ENCODE data around the gene C12orf76. TPM values are rescaled to one million over a fixed set of nuclear protein-coding genes. Genes with fewer than 3 reads are reported as not detected.
"Not testable (repeated sequence)": the region's sequence is repeated elsewhere in the genome, so short reads cannot be mapped to it uniquely, and the experiment has no call there.

The C12orf76 gene, protein sequence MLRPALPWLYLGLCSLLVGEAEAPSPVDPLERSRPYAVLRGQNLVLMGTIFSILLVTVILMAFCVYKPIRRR
- 21.7 to 22.2 TPM (median 21.8 TPM) in 3 replicates for total RNA-seq

DNA sequence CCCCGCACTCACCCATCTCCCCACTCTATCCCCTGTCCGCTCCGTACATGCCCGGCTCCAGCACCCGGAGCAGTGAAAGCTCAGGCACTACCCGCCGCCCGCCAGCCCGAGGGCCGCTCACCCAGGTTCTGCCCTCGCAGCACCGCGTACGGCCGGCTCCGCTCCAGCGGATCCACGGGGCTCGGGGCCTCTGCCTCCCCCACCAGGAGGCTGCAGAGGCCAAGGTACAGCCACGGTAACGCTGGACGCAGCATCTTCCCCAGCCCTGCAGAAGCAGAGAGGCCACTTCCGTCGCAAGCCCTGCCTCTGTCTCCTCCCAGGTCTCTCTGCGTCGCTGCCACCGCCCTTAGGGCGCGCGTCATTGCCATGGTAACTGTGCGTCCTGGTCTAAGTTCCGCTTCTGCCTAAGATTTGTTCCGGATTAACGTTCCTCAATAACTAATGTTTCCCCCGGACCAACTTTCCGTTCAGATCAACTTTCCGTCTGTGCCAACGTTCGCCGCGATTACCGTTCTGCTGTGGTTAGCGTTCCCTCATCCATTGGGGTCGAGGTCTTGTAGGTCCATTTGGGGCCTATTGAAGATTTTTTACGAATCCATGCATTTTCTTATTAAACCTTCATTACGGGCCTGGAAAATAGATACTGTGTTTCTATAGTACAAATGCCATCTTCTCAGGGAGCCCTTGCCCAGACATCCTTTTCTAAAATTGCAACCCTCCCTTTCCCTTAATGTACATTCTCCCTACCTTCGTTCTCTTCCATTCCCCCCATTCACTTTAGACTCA, at the start of gene C12orf76:
TSS of gene C12orf76 (minus strand) at position 281 of the 786 bp plus-strand sequence. CDS start at position 254, 27 bp downstream.
- Mint-ChIP-seq H3K27me3 (ENCODE audit: low read depth) (no peaks in the 10 kb centered on the region), H3K9me3 (no peaks in the 10 kb centered on the region)

DNA sequence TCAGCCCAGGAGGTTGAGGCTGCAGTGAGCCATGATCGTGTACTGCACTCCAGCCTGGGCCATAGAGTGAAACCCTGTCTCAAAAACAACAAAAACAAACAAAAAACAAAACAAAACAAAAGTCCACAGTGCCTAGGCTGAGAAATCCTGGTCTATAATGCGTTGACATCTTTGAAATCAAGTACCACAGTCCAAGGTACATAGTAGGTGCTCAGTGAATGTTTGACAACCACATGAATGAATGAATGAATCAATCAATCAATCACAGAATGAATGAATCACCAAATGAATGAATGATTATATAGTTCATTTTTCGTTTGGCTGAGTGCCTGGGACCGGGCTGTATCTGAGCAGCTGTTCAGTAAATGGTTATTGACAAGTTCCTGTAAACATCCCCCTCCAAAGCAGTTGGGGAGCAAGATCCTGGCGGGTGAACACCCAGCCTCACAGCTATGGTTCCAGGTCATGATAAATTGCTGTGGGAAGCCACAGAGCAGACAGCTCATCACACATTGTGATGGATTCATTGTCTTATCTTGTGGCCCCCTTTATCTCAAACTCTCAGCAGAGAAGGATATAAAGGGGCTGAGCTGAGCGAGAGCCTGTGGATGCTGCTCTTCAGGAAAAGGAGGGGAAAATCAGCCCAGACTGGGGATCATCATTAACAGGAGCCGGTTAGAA, 45.4 kb upstream of the C12orf76 start:
- no peaks in the 10 kb centered on the region for H3K36me3 Mint-ChIP-seq
- TF ChIP-seq, protein P1, sequence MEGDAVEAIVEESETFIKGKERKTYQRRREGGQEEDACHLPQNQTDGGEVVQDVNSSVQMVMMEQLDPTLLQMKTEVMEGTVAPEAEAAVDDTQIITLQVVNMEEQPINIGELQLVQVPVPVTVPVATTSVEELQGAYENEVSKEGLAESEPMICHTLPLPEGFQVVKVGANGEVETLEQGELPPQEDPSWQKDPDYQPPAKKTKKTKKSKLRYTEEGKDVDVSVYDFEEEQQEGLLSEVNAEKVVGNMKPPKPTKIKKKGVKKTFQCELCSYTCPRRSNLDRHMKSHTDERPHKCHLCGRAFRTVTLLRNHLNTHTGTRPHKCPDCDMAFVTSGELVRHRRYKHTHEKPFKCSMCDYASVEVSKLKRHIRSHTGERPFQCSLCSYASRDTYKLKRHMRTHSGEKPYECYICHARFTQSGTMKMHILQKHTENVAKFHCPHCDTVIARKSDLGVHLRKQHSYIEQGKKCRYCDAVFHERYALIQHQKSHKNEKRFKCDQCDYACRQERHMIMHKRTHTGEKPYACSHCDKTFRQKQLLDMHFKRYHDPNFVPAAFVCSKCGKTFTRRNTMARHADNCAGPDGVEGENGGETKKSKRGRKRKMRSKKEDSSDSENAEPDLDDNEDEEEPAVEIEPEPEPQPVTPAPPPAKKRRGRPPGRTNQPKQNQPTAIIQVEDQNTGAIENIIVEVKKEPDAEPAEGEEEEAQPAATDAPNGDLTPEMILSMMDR (IDR thresholded peaks at IDR 0.05; ENCODE audit: unreplicated experiment) = no peak
- no peak overlapping the region for H3K4me3 Mint-ChIP-seq
- no peaks in the 10 kb centered on the region for H3K9me3 Mint-ChIP-seq
- no peak overlapping the region for H3K27ac Mint-ChIP-seq
- no peak for DNase-seq (ENCODE audit: low spot score in 2 of 2, unreplicated experiment in 2 of 2)
- no peaks in the 10 kb centered on the region for H3K4me1 Mint-ChIP-seq
- peaks cover 34% of the 10 kb centered on the region for H3K27me3 Mint-ChIP-seq (ENCODE audit: low read depth)

More for the DNA sequence above, at the start of gene C12orf76:
- peak; percentile 73 to 82 for DNase-seq (ENCODE audit: low spot score in 2 of 2, unreplicated experiment in 2 of 2)
- peaks cover 18% of the 10 kb centered on the region for H3K4me1 Mint-ChIP-seq
- H3K4me3 Mint-ChIP-seq = peak within 1 kb of the TSS; percentile 80
- H3K27ac Mint-ChIP-seq = peak within 1 kb of the TSS; percentile 90
- TF ChIP-seq, protein P1 (IDR thresholded peaks at IDR 0.05; ENCODE audit: unreplicated experiment) = no peak
- H3K36me3 Mint-ChIP-seq = no peaks in the 10 kb centered on the region

DNA sequence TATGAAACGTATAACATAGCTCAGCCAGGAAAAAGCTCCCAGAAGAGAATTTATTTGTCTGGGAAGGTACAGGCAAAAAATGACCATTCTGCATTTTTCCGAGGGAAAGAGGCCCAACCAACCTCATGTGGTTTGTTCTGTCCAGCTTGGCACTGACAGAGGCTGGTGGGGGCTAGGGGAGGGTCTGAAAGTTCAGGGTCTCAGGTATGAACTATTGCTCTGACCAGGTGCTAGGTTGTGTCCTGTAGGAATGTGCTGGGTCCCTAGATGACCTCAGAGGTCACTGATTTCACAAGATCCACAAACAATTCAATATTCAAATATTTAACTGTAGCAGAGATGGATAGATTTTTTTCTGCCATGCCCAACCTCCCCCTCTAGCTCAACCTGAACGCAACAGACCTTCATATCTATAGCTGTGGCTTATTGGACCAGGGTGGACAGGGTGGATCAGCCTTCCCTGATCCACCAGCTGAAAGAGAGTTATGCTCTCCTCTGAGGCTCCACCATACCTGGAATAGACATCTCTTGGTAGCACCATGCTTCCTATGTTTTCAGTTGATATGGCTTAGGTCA, 42.9 kb upstream of the C12orf76 start:
- no peaks in the 10 kb centered on the region for H3K9me3 Mint-ChIP-seq
- H3K36me3 Mint-ChIP-seq = no peaks in the 10 kb centered on the region
- TF ChIP-seq, protein P1 (IDR thresholded peaks at IDR 0.05; ENCODE audit: unreplicated experiment) = no peak
- H3K27ac Mint-ChIP-seq = no peak overlapping the region
- H3K4me1 Mint-ChIP-seq = no peaks in the 10 kb centered on the region
- no peak for DNase-seq (ENCODE audit: low spot score in 2 of 2, unreplicated experiment in 2 of 2)
- peaks cover 40% of the 10 kb centered on the region for H3K27me3 Mint-ChIP-seq (ENCODE audit: low read depth)
- no peak overlapping the region for H3K4me3 Mint-ChIP-seq

DNA sequence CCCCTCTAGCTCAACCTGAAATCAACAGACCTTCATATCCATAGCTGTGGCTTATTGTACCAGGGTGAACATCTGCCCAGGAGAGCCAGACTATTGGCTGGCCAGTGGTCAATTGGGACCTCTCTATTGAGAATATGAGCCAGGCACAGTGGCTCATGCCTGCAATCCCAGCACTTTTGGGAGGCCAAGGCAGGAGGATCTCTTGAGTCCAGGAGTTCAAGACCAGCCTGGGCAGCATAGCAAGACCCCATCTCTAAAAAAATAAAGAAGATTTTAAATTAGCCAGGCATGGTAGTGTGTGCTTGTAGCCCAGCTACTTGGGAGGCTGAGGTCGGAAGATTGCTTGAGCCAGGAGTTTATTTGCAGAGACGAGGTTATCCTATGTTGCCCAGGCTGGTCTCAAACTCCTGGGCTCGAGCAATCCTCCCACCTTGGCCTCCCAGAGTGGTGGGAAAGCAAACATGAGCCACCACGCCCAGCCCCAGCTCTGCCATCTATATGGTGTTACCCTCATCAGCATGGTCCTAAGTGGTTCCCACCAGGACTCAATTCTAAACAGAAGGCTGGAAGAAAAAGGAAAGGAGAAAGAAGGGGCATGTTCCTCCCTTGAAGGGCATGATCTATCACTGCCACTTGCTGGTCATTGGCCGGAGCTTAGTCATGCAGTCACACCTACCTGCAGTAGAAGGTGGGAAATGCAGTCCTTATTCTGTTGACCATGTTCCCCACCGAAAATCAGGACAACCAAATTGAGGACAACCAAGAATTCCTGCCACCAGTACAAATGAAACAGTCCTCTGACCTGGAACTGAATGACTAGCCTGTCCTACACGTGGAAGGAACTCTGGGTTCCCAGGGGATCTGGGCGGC, 42.2 kb upstream of the C12orf76 start:
- H3K4me3 Mint-ChIP-seq = no peak overlapping the region
- H3K4me1 Mint-ChIP-seq = no peaks in the 10 kb centered on the region
- TF ChIP-seq, protein P1 (IDR thresholded peaks at IDR 0.05; ENCODE audit: unreplicated experiment) = no peak
- H3K36me3 Mint-ChIP-seq = no peaks in the 10 kb centered on the region
- H3K9me3 Mint-ChIP-seq = no peaks in the 10 kb centered on the region
- peaks cover 43% of the 10 kb centered on the region for H3K27me3 Mint-ChIP-seq (ENCODE audit: low read depth)
- no peak for DNase-seq (ENCODE audit: low spot score in 2 of 2, unreplicated experiment in 2 of 2)
- H3K27ac Mint-ChIP-seq = no peak overlapping the region

DNA sequence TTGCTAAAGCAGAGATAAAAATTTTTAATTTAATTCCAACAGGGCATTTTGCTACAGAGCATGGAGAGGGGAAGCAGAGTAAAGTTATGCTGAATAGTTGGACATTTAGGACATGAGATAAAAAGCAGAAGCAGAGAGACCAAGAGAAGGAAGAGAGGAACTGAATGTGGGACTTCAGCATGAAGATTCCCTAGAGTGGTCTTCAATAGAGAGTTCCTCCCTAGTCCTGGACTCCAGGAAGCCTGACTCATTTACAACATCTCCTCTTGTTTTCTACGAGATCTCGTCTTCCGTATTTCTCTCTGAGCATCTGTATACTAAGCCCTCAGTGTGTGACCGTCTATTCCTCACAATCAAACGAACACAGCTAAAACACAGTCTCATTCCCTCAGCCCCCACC, 40.6 kb upstream of the C12orf76 start:
- Mint-ChIP-seq H3K9me3 (no peaks in the 10 kb centered on the region), H3K4me1 (no peaks in the 10 kb centered on the region), H3K4me3 (no peak overlapping the region), H3K27ac (no peak overlapping the region), H3K27me3 (ENCODE audit: low read depth) (peaks cover 43% of the 10 kb centered on the region), H3K36me3 (no peaks in the 10 kb centered on the region)
- TF ChIP-seq, protein P1 (IDR thresholded peaks at IDR 0.05; ENCODE audit: unreplicated experiment) = no peak
- no peak for DNase-seq (ENCODE audit: low spot score in 2 of 2, unreplicated experiment in 2 of 2)

DNA sequence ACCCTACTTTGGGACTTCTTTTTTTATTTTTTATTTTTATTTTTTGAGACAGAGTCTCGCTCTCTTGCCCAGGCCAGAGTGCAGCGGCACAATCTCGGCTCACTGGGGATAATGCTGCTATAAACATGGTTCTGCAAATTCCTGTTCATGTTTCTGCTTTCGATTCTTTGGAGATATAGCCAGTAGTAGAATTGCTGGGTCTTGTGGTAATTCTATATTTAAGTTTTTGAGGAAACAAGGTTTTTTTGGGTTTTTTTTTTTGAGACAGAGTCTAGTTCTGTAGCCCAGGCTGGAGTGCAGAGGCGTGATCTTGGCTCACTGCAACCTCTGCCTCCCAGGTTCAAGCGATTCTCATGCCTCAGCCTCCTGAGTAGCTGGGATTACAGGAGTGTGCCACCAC, 39.9 kb upstream of the C12orf76 start:
- not testable (repeated sequence) for DNase-seq (ENCODE audit: low spot score in 2 of 2, unreplicated experiment in 2 of 2); H3K27ac Mint-ChIP-seq; H3K9me3 Mint-ChIP-seq; H3K4me1 Mint-ChIP-seq; H3K4me3 Mint-ChIP-seq; H3K36me3 Mint-ChIP-seq
- H3K27me3 Mint-ChIP-seq (ENCODE audit: low read depth) = peaks cover 43% of the 10 kb centered on the region

Data from mesothelial cell of epicardium (in vitro differentiated cells).